Large intestine (tissue), 3 donors: Measurements from ENCODE around the gene DEAF1. TPM values are rescaled to one million over a fixed set of nuclear protein-coding genes. Genes with fewer than 3 reads are reported as not detected.

Experiments used
- DNase-seq, 2 donors: peaks; one replicate each; pipeline versions ENCODE4 v3.0.0 to v3.0.0-alpha.2; 2013
- H3K27ac ChIP-seq: one replicate; pipeline ENCODE4 v1.5.1; 2013; ENCODE audit warnings: low read length
- H3K27me3 ChIP-seq: 2 replicates; pipeline ENCODE4 v1.6.1; 2013; ENCODE audit warnings: low read length; ENCODE audit not compliant: control insufficient read depth, insufficient read depth
- H3K36me3 ChIP-seq: 2 replicates; pipeline ENCODE4 v1.6.1; 2013; ENCODE audit warnings: low read length; ENCODE audit not compliant: control insufficient read depth, insufficient read depth
- H3K4me1 ChIP-seq: one replicate; pipeline ENCODE4 v1.6.1; 2013; ENCODE audit warnings: low read length; ENCODE audit not compliant: control insufficient read depth, insufficient read depth
- H3K4me3 ChIP-seq: one replicate; pipeline ENCODE4 v1.5.1; 2013; ENCODE audit warnings: low read length
- H3K9me3 ChIP-seq: one replicate; pipeline ENCODE4 v1.6.1; 2013; ENCODE audit warnings: mild to moderate bottlenecking, low read depth, low read length, moderate library complexity; ENCODE audit not compliant: control insufficient read depth
- WGBS: methylation state at CpG from one replicate; pipeline ENCODE4 v1.1.5; 2013; ENCODE audit warnings: low lambda C conversion rate; ENCODE audit not compliant: insufficient coverage; 5-methylcytosine and 5-hydroxymethylcytosine counted together
- polyA plus RNA-seq: library from polyadenylated mRNA; unstranded; fragments of 120-200 nt; gene quantifications from one replicate; pipeline ENCODE4 v1.2.1, GENCODE V29; 2013

The DEAF1 gene
- polyA plus RNA-seq, 1 donor: 24.1 TPM

DNA sequence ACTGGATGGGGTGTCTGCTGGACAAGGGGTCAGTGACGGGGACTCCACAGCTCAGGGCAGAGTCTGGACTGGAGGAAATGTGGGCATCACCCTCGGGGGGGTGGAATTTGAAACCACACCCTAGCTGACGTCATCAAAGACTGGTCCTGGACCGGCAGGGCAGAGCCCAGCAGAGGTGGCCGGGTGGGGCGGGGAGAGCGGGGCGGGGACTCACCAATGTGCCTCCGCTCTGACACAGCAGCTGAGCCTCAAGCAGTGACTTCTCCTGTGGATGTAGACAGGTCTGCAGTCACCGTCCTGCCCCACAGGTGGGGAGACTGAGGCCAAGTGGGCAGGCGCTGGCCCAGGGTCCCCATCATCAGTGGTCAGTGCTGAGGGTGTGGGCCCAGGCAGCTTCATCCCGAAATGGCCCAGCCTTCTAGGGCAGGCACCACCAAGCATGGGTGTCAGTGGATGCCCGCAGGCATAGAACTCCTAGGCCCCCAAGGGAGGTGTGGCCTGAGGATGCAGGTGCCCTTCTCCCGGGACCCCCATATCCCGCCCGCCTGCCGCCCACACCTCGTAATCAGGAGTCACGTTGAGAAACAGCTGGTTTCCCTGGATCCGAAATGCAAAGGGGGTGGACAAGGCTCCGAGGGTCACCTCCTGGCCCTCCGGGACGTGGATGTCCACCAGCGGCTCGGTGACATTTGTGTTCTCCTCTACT, 70.9 kb downstream of the DEAF1 start:
- WGBS: no CpG with 5 or more reads among the region's 25 CpGs
- H3K9me3 ChIP-seq: peaks cover 11% of the 10 kb centered on the region
- H3K27me3 ChIP-seq: peaks cover 6% of the 10 kb centered on the region
- H3K4me3 ChIP-seq: peak overlapping the region; percentile 73
- peaks cover 28% of the 10 kb centered on the region for H3K4me1 ChIP-seq
- DNase-seq: peak; percentile 79 to 86
- H3K36me3 ChIP-seq: peaks cover 32% of the 10 kb centered on the region
- H3K27ac ChIP-seq: peak overlapping the region; percentile 96

DNA sequence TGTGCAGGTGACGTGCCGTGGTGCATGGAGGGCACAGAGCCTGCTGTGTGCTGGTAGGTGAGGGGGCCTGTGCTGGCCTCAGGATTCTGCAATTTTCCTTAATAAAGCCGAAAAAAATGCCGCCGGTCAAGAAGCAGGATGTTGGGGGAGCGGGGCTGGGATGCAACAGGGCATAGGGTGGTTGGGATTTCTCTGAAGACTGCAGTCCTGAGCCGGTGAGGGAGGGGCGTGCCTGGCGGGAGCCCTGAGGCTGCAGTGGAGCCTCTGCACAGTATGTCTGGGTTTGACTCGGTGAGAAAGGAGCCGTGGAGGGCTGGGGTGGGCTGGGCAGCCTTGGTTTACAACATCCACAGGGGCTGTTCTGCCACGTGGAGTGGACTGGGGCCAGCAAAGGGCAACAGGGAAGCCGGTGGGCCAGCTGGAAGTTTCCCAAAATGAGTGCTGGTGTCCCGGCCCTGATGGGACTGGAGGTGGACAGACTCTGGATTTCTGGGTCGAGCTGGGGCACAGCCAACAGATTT, 71.6 kb downstream of the DEAF1 start:
- DNase-seq: no peak
- peak overlapping the region; percentile 96 for H3K27ac ChIP-seq
- H3K4me1 ChIP-seq: peaks cover 28% of the 10 kb centered on the region
- peaks cover 40% of the 10 kb centered on the region for H3K36me3 ChIP-seq
- peaks cover 11% of the 10 kb centered on the region for H3K9me3 ChIP-seq
- H3K4me3 ChIP-seq: peak overlapping the region; percentile 73
- H3K27me3 ChIP-seq: peaks cover 6% of the 10 kb centered on the region
- WGBS: no CpG with 5 or more reads among the region's 15 CpGs

DNA sequence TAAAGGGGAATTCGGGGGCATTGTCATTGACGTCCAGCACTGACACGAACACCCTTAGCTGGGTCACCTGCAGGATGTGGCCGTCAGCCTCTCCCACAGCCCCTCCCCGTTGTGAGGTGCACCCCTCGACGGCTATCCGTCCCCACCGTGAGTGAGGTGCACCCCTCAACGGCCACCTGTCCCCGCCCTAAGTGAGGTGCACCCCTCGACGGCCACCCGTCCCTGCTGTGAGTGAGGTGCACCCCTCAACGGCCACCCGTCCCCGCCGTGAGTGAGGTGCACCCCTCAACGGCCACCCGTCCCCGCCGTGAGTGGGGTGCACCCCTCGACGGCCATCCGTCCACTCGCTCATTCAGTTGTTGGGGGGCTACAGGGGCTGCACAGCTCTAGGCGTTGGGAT, 73.2 kb downstream of the DEAF1 start:
- H3K4me1 ChIP-seq: peaks cover 28% of the 10 kb centered on the region
- peaks cover 4% of the 10 kb centered on the region for H3K9me3 ChIP-seq
- no peak for DNase-seq
- H3K36me3 ChIP-seq: peaks cover 46% of the 10 kb centered on the region
- no peak overlapping the region for H3K4me3 ChIP-seq
- peaks cover 6% of the 10 kb centered on the region for H3K27me3 ChIP-seq
- H3K27ac ChIP-seq: no peak overlapping the region
- WGBS: no CpG with 5 or more reads among the region's 27 CpGs

DNA sequence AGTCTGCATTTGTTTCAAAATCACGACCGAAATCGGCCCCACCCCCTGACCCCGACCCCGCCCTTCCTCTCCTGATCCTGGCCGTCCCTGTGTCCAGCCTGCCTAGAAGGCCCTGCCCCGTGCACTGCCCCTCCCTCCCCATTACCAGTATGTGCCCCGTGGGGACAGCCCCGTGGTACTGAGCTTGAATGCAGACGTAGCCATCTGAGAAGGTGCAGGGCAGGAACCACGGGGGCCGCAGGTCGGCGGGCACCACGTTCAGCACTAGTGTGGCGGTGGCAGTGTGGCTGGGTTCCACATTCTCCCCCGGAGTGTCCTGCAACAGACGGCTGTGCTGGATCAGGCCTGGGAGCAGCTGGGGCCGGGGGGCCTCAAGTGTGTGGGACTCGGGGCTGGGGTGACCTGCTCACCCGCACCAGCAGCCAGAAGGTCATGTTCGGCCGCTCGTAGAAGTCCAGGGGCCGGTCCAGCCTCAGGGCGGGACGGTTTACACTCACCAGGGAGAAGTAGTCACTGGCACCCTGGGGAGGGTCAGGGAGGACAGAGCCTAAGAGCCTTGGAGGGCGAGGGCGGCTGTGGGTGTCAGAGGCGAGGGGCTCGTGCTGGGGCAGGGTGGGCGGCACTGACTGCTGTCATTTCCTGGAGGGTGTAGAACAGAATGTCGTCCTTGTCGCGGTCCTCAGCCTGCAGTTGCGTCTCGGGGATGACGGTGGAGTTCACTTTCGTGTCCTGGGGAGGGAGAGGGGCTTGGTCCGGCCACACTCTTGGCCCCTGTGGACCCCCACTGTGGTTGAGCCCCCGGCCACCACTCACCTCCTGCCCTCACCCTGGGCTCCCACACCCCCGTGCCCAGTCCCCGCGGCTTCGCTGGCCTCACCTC, 73.8 kb downstream of the DEAF1 start:
- no peak for DNase-seq
- Histone ChIP-seq H3K9me3 (no peaks in the 10 kb centered on the region), H3K4me3 (no peak overlapping the region), H3K36me3 (peaks cover 46% of the 10 kb centered on the region), H3K4me1 (peaks cover 25% of the 10 kb centered on the region), H3K27ac (no peak overlapping the region), H3K27me3 (peaks cover 2% of the 10 kb centered on the region)
- WGBS: 95% methylated on average over 4 of the region's 45 CpGs

DNA sequence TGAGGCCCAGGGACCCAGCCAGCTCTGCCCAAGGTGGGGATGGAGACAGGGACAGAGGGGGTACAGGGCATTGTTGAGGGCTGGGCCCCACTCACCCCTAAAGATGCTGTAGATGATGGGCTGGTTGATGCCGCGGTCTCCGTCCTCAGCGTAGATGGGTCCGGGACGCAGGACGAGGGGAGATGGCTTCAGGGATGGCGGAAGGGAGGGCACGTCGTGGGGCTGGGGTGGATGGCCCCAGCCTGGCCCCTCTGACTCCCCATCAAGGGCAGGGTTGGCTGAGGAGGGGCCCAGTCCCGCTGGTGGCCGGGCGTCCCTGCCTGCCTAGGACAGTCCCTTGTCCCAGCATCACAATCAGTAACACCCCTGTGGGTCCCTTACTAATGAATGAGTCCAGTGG, 74.8 kb downstream of the DEAF1 start:
- no CpG with 5 or more reads among the region's 13 CpGs for WGBS
- H3K36me3 ChIP-seq: peaks cover 46% of the 10 kb centered on the region

DNA sequence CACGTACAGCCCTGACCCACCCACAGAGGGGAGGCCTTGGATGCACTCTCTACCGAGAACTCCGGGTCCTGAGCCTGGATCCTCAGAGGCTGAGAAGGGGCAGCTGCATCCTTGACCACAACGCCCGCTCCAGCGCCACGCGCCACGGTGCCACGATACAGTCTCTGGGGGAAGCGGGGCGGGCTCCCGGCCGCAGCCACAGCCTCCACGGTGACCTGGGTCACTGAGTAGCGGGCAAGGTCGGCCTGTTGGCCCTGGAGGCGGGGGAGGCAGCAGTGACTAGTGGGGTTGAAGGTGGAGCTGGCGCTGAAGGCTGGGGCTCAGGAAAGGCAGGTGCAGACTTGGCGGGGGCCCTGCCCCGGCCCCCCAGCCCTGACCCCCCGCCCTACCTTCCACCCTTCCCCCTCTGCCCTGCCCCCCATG, 75.4 kb downstream of the DEAF1 start:
- Histone ChIP-seq H3K27ac (no peak overlapping the region), H3K27me3 (no peaks in the 10 kb centered on the region), H3K4me1 (peaks cover 22% of the 10 kb centered on the region), H3K9me3 (no peaks in the 10 kb centered on the region), H3K36me3 (peaks cover 47% of the 10 kb centered on the region), H3K4me3 (no peak overlapping the region)
- DNase-seq: no peak
- no CpG with 5 or more reads among the region's 22 CpGs for WGBS

More for the DNA sequence above, 74.8 kb downstream of the DEAF1 start:
- Histone ChIP-seq H3K27ac (no peak overlapping the region), H3K27me3 (no peaks in the 10 kb centered on the region), H3K9me3 (no peaks in the 10 kb centered on the region), H3K4me3 (no peak overlapping the region), H3K4me1 (peaks cover 19% of the 10 kb centered on the region)
- DNase-seq: no peak

DNA sequence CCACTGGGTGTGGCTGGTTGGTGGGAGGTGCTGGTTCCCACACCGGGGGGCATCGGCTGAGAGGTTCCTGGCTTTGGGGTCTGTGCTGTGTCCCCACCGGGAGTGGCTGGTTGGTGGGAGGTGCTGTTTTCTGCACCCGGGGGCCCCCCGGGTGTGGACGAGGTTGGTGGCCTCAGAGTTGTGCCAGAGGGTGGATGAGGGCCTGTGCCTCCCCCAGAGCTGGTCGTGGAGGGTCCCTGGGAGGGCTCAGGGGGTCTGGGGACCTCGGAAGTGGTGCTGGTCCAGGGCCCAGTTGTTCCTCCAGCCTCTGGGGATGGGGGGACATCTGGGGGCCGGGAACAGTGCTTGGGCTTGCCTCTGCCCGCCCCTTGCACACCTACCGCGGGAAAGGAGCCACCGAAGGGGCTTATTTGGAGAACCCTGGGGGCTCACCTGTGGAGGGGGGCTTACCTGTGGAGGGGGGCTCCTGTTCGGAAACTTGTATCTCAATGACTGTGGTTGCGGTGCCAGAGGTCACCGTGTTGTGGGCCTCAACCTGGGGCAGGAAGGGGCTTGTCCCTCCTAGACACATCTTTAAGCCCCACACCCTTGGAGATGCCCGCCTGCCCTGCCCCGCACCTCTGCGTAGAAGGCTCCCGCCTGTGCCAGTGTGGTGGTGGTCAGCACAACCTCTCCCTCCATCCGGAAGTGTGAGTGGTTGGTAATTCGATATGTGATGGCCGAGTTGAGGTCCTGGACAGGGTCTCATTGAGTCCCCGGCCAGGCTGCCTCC, 76.0 kb downstream of the DEAF1 start:
- Histone ChIP-seq H3K27ac (no peak overlapping the region), H3K4me1 (peaks cover 28% of the 10 kb centered on the region), H3K4me3 (no peak overlapping the region), H3K9me3 (no peaks in the 10 kb centered on the region), H3K27me3 (no peaks in the 10 kb centered on the region), H3K36me3 (peaks cover 52% of the 10 kb centered on the region)
- no peak for DNase-seq
- no CpG with 5 or more reads among the region's 24 CpGs for WGBS

DNA sequence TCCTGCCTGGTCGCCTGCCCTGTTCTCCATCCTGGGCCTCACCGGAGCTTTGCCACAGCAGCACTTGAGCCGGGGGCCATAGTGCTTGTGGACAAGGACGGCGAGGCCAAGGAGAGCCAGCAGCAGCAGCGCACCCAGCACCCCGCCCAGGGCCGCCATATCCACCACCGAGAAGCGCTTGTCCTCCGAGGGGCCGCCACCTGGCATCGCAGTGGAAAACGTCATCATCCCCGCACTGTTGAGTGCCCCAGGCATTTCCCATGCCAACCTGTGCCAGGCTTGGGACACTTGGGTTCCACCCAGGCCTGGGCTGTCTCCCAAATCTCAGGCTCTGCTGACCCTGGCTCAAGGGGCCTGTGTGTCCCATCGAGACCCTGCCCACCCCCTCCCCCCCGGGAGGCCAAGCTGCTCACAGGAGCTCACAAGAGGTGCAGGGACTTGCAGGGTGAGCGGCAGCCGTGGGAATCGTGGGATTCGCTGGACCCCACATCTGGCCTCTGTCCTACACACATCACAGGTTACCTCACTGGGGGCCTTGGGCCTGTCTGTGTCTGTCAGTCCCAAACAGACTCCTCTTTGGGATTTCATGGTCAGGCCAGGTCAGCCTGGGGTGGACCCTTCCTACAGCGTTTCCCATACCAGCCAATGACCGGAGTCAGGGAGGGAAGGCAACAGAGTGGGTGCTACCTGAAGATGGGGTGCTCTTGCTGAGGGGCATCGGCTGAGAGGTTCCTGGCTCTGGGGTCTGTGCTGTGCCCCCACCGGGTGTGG, 76.9 kb downstream of the DEAF1 start:
- Histone ChIP-seq H3K27me3 (no peaks in the 10 kb centered on the region), H3K4me1 (peaks cover 33% of the 10 kb centered on the region), H3K4me3 (no peak overlapping the region), H3K27ac (no peak overlapping the region), H3K9me3 (peaks cover 2% of the 10 kb centered on the region), H3K36me3 (peaks cover 50% of the 10 kb centered on the region)
- WGBS: no CpG with 5 or more reads among the region's 25 CpGs
- DNase-seq: no peak

DNA sequence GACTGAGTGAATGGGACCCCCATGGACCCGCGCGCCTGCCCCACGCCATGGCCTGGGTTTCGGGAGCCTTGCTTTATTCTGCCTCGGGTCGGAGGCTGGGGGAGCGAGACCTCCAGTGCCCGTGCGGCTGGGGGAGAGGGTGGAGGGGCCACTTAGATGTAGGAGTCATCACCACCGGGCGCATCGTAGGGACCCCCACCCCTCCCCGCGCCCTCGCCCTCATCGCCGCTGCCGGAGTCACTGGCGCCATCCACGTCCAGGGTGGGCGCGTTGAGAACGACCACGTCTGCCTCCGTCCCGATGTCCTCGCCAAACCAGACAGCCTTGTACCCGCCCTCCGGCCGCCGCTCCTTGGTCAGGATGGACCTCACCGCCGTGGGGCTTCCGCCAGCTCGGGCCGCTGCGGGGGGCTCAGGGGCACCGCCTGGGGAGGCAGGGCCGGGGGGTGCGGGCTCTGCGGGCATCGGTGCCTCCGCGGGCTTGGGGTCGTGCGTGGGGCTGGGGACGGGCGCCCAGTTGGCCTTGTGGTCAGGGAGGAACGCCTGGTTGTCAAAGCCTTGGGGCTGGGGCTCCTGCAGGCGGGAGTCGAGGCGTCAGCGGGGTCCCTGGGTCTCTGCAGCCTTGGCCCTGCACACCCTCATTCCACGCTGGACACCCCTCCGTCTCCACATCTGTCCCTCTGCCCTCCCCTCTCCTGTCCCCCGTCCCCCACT, 77.7 kb downstream of the DEAF1 start:
- Histone ChIP-seq H3K27ac (no peak overlapping the region), H3K27me3 (no peaks in the 10 kb centered on the region), H3K36me3 (peaks cover 53% of the 10 kb centered on the region), H3K4me3 (no peak overlapping the region), H3K9me3 (peaks cover 6% of the 10 kb centered on the region), H3K4me1 (peaks cover 35% of the 10 kb centered on the region)
- WGBS: no CpG with 5 or more reads among the region's 57 CpGs
- no peak for DNase-seq
